RCC 7860 (cell line): ENCODE data around the gene DYNLT4.
"Not testable (repeated sequence)": the region's sequence is repeated elsewhere in the genome, so short reads cannot be mapped to it uniquely, and the experiment has no call there.

Experiments used
- DNase-seq: peaks from one replicate; pipeline ENCODE4 v3.0.0-alpha.2; 2015; ENCODE audit warnings: low spot score
- FAIRE-seq: peaks from 2 replicates; lab custom pipeline; 2012; peaks lifted over from hg19 to GRCh38; lab: Jason Lieb, UNC

The DYNLT4 gene

GRCh38 chr1:44829506-44830384, 22.6 kb upstream of the DYNLT4 start:
- no peak for FAIRE-seq
- no peak for DNase-seq

- DNase-seq = no peak
- FAIRE-seq = no peak
These were observed 21.8 kb upstream of the DYNLT4 start for GRCh38 chr1:44828841-44829440.

- no peak for FAIRE-seq
These were observed 21.0 kb upstream of the DYNLT4 start for GRCh38 chr1:44828003-44828651.

GRCh38 chr1:44827197-44828002, 20.2 kb upstream of the DYNLT4 start:
- DNase-seq (no peak), FAIRE-seq (no peak)

More at GRCh38 chr1:44828003-44828651, 21.0 kb upstream of the DYNLT4 start:
- no peak for DNase-seq

GRCh38 chr1:44826375-44827196, 19.4 kb upstream of the DYNLT4 start:
- no peak for FAIRE-seq
- no peak for DNase-seq

- FAIRE-seq, DNase-seq: not testable (repeated sequence)
These were observed 17.2 kb upstream of the DYNLT4 start for GRCh38 chr1:44824392-44824791.

- FAIRE-seq (no peak), DNase-seq (no peak)
These were observed 15.9 kb upstream of the DYNLT4 start for GRCh38 chr1:44822981-44823451.

- DNase-seq = no peak
- FAIRE-seq = no peak
These were observed 15.1 kb upstream of the DYNLT4 start for GRCh38 chr1:44822131-44822701.

GRCh38 chr1:44821240-44821715, 14.1 kb upstream of the DYNLT4 start:
- no peak for DNase-seq
- no peak for FAIRE-seq

GRCh38 chr1:44820328-44821239, 13.4 kb upstream of the DYNLT4 start:
- FAIRE-seq (no peak), DNase-seq (no peak)

- FAIRE-seq (peak; percentile 89), DNase-seq (peak; percentile 98)
These were observed 12.6 kb upstream of the DYNLT4 start for GRCh38 chr1:44819608-44820327.

GRCh38 chr1:44819196-44819607, 12.1 kb upstream of the DYNLT4 start:
- DNase-seq (no peak), FAIRE-seq (no peak)

GRCh38 chr1:44817771-44818495, 10.8 kb upstream of the DYNLT4 start:
- DNase-seq (no peak), FAIRE-seq (no peak)

- no peak for FAIRE-seq
- DNase-seq = no peak
These were observed 10.2 kb upstream of the DYNLT4 start for GRCh38 chr1:44817307-44817706.

- not testable (repeated sequence) for DNase-seq, FAIRE-seq
These were observed 8.8 kb upstream of the DYNLT4 start for GRCh38 chr1:44815926-44816325.

- no peak for DNase-seq
- FAIRE-seq = no peak
These were observed 5.8 kb upstream of the DYNLT4 start for GRCh38 chr1:44812822-44813543.
